H1 (cell line): ENCODE data around the gene SLC6A12. TPM values are rescaled to one million over a fixed set of nuclear protein-coding genes. Genes with fewer than 3 reads are reported as not detected.
A peak's percentile ranks its signal among the peaks of the same experiment; 100 is the strongest.

ENCODE experiments used
- CTCF ChIA-PET: fragments of 300-600 bp; sonication (Branson Sonifier 250); formaldehyde crosslinking; loops from one replicate; lab custom pipeline; 2021; ENCODE audit not compliant: partially characterized antibody; lab: Charles Lee
- POLR2A ChIA-PET: fragments of 300-600 bp; sonication (Branson Sonifier 250); formaldehyde crosslinking; loops from one replicate; lab custom pipeline; 2021; ENCODE audit warnings: inconsistent platforms; ENCODE audit not compliant: partially characterized antibody; lab: Charles Lee
- DNase-seq, 2 experiments: peaks; one replicate each; pipeline versions ENCODE4 v3.0.0 to v3.0.0-alpha.2; 2010 to 2022; ENCODE audit warnings: low spot score in 2 of 2, low read depth in 1 of 2, mixed read lengths in 1 of 2
- FAIRE-seq: peaks from 2 replicates; lab custom pipeline; 2011; peaks lifted over from hg19 to GRCh38; lab: Jason Lieb, UNC
- H2AFZ ChIP-seq: 2 replicates; pipeline ENCODE4 v1.8.1; 2012; ENCODE audit warnings: low read length, inconsistent platforms
- H2AK5ac ChIP-seq: 2 replicates; pipeline ENCODE4 v1.6.1; 2013; ENCODE audit warnings: low read depth, low read length
- H2BK120ac ChIP-seq: replicated peaks from 2 replicates; pipeline ENCODE3; 2013; ENCODE audit warnings: low read depth, low read length, inconsistent platforms
- H2BK12ac ChIP-seq: 2 replicates; pipeline ENCODE4 v1.6.1; 2013; ENCODE audit warnings: low read depth, low read length
- H2BK15ac ChIP-seq: 2 replicates; pipeline ENCODE4 v1.6.1; 2013; ENCODE audit warnings: low read length
- H2BK20ac ChIP-seq: 2 replicates; pipeline ENCODE4 v1.6.1; 2013; ENCODE audit warnings: low read length
- H2BK5ac ChIP-seq: 2 replicates; pipeline ENCODE4 v1.6.1; 2013; ENCODE audit warnings: low read depth, low read length
- H3K14ac ChIP-seq: 2 replicates; pipeline ENCODE4 v1.6.1; 2013; ENCODE audit warnings: inconsistent platforms; ENCODE audit not compliant: insufficient read length
- H3K18ac ChIP-seq: 2 replicates; pipeline ENCODE4 v1.6.1; 2013; ENCODE audit warnings: low read length; ENCODE audit errors: extremely low read depth
- H3K23ac ChIP-seq: 2 replicates; pipeline ENCODE4 v1.6.1; 2013; ENCODE audit warnings: inconsistent platforms; ENCODE audit not compliant: insufficient read length
- H3K23me2 ChIP-seq: 2 replicates; pipeline ENCODE4 v1.6.1; 2013; ENCODE audit warnings: low read depth, low read length
- H3K27ac ChIP-seq: 2 replicates; pipeline ENCODE4 v1.6.1; 2011; ENCODE audit warnings: low read depth, low read length, inconsistent platforms
- H3K27me3 ChIP-seq, 4 experiments: replicated peaks in 1 of 4; 1 replicate in 1 of 4; 2 replicates in 3 of 4; pipeline versions ENCODE4 v1.6.1 to v1.8.1; 2011 to 2013; ENCODE audit warnings: low read length in 3 of 4, mild to moderate bottlenecking in 3 of 4, inconsistent platforms in 2 of 4, mixed read lengths in 2 of 4, moderate library complexity in 1 of 4; ENCODE audit not compliant: control insufficient read depth in 3 of 4, insufficient read depth in 3 of 4; ENCODE audit errors: extremely low read depth in 1 of 4
- H3K36me3 ChIP-seq, 4 experiments: 2 replicates each; pipeline versions ENCODE4 v1.6.1 to v1.8.1; 2011 to 2013; ENCODE audit warnings: mild to moderate bottlenecking in 4 of 4, low read length in 3 of 4, moderate library complexity in 2 of 4, control low read depth in 1 of 4, inconsistent platforms in 1 of 4; ENCODE audit not compliant: insufficient read depth in 4 of 4, control insufficient read depth in 2 of 4
- H3K4ac ChIP-seq: replicated peaks from 2 replicates; pipeline ENCODE3; 2013; ENCODE audit warnings: low read length, low read depth, mixed read lengths, inconsistent platforms; ENCODE audit not compliant: insufficient read length
- H3K4me1 ChIP-seq, 4 experiments: replicated peaks in 1 of 4; 1 replicate in 1 of 4; 2 replicates in 3 of 4; pipeline versions ENCODE4 v1.6.1 to v1.8.1; 2011 to 2013; ENCODE audit warnings: low read length in 3 of 4, inconsistent platforms in 2 of 4, mixed read lengths in 1 of 4; ENCODE audit not compliant: insufficient read depth in 4 of 4, control insufficient read depth in 3 of 4
- H3K4me2 ChIP-seq, 2 experiments: 2 replicates each; pipeline versions ENCODE4 v1.6.1 to v1.8.1; 2011 to 2013; ENCODE audit warnings: low read depth in 2 of 2, low read length in 2 of 2, control low read depth in 1 of 2, inconsistent platforms in 1 of 2, mild to moderate bottlenecking in 1 of 2; ENCODE audit not compliant: insufficient read depth in 1 of 2
- H3K4me3 ChIP-seq, 4 experiments: fragments of 200-600, 300-600 bp in 1 of 4; sonication (generic), shearing (Covaris generic), sonication (Bioruptor Twin) in 1 of 4; 2 replicates each; pipeline versions ENCODE4 v1.5.1 to v1.8.1; 2011 to 2016; ENCODE audit warnings: low read length in 4 of 4, low read depth in 3 of 4, control low read depth in 2 of 4, inconsistent platforms in 2 of 4, mild to moderate bottlenecking in 2 of 4, mixed read lengths in 1 of 4, moderate library complexity in 1 of 4; ENCODE audit not compliant: insufficient read depth in 2 of 4; ENCODE audit errors: extremely low read depth in 1 of 4
- H3K56ac ChIP-seq: replicated peaks from 2 replicates; pipeline ENCODE3; 2013; ENCODE audit warnings: low read depth, mild to moderate bottlenecking, mixed read lengths, low read length, inconsistent platforms; ENCODE audit not compliant: insufficient read length
- H3K79me1 ChIP-seq: 2 replicates; pipeline ENCODE4 v1.6.1; 2013; ENCODE audit warnings: low read depth, low read length, control low read depth
- H3K79me2 ChIP-seq, 2 experiments: 2 replicates each; pipeline versions ENCODE4 v1.6.1 to v1.8.1; 2012 to 2013; ENCODE audit warnings: low read length in 2 of 2, mild to moderate bottlenecking in 2 of 2, inconsistent platforms in 1 of 2; ENCODE audit not compliant: insufficient read depth in 2 of 2, control insufficient read depth in 1 of 2
- H3K9ac ChIP-seq, 4 experiments: replicated peaks in 1 of 4; 1 replicate in 1 of 4; 2 replicates in 3 of 4; pipeline versions ENCODE4 v1.6.1 to v1.8.1; 2011 to 2013; ENCODE audit warnings: low read depth in 3 of 4, low read length in 3 of 4, control low read depth in 2 of 4, mild to moderate bottlenecking in 2 of 4, moderate library complexity in 2 of 4, inconsistent platforms in 1 of 4; ENCODE audit errors: extremely low read depth in 1 of 4
- H3K9me3 ChIP-seq, 2 experiments: 2 replicates each; pipeline versions ENCODE4 v1.6.1 to v1.8.1; 2012 to 2013; ENCODE audit warnings: mild to moderate bottlenecking in 2 of 2, moderate library complexity in 2 of 2, control low read depth in 1 of 2, inconsistent platforms in 1 of 2, low read depth in 1 of 2, low read length in 1 of 2, mixed read lengths in 1 of 2; ENCODE audit not compliant: insufficient read depth in 2 of 2
- H4K20me1 ChIP-seq, 2 experiments: replicated peaks in 1 of 2; 2 replicates each; pipeline versions ENCODE3 to v1.8.1; 2011 to 2013; ENCODE audit warnings: inconsistent platforms in 2 of 2, low read length in 2 of 2, mild to moderate bottlenecking in 1 of 2; ENCODE audit not compliant: insufficient read depth in 2 of 2, control insufficient read depth in 1 of 2
- H4K5ac ChIP-seq: 2 replicates; pipeline ENCODE4 v1.6.1; 2013; ENCODE audit warnings: low read length, low read depth, mixed read lengths, inconsistent platforms; ENCODE audit not compliant: insufficient read length
- H4K8ac ChIP-seq: 2 replicates; pipeline ENCODE4 v1.8.0; 2013; ENCODE audit warnings: mild to moderate bottlenecking, moderate library complexity, low read length, inconsistent platforms; ENCODE audit not compliant: insufficient read depth; ENCODE audit errors: extremely low read depth
- H4K91ac ChIP-seq: replicated peaks from 2 replicates; pipeline ENCODE3; 2013; ENCODE audit warnings: low read length, mixed read lengths, inconsistent platforms; ENCODE audit not compliant: insufficient read length
- ASH2L ChIP-seq: fragments of 200-600, 300-600 bp; sonication (generic); IDR thresholded peaks from one replicate; pipeline ENCODE4 v1.7.1; 2017; ENCODE audit warnings: low read length
- BCL11A ChIP-seq, 2 experiments: IDR thresholded peaks; one replicate each; pipeline ENCODE4 v1.6.1; 2011; ENCODE audit warnings: low read depth in 2 of 2, low read length in 2 of 2, mild to moderate bottlenecking in 2 of 2
- GABPA ChIP-seq: IDR thresholded peaks from 2 replicates; pipeline ENCODE4 v1.6.1; 2011; ENCODE audit warnings: mild to moderate bottlenecking, low read length, moderate library complexity, borderline replicate concordance; ENCODE audit not compliant: insufficient read depth
- POLR2A ChIP-seq, 2 experiments: IDR thresholded peaks; 1 replicate in 1 of 2; 2 replicates in 1 of 2; pipeline ENCODE4 v1.6.1; 2011; ENCODE audit warnings: low read depth in 2 of 2, low read length in 2 of 2, mild to moderate bottlenecking in 2 of 2; ENCODE audit errors: control extremely low read depth in 1 of 2
- POLR2AphosphoS5 ChIP-seq: IDR thresholded peaks from 2 replicates; pipeline ENCODE4 v1.6.1; 2011; ENCODE audit warnings: low read depth, low read length
- TAF7 ChIP-seq: optimal IDR thresholded peaks from 2 replicates; pipeline ENCODE3; 2011; ENCODE audit warnings: low read depth, mild to moderate bottlenecking, inconsistent platforms, low read length, moderate library complexity, borderline replicate concordance
- WGBS, 2 experiments: shearing (Covaris generic) in 1 of 2; methylation state at CpG; one replicate each; pipeline versions ENCODE4 v1.1.6 to v1.1.7; 2013 to 2015; ENCODE audit warnings: low lambda C conversion rate in 2 of 2, mixed read lengths in 2 of 2, inconsistent platforms in 1 of 2, low coverage in 1 of 2, missing lambda C conversion rate in 1 of 2; ENCODE audit not compliant: insufficient replicate concordance in 2 of 2, insufficient coverage in 1 of 2, insufficient read length in 1 of 2; ENCODE audit errors: extremely low coverage in 1 of 2, missing lambda C conversion rate in 1 of 2; 5-methylcytosine and 5-hydroxymethylcytosine counted together
- polyA plus RNA-seq, 7 experiments: library from polyadenylated mRNA; depleted of rRNA in 3 of 7; stranded (reverse) in 5 of 7; unstranded in 2 of 7; fragments of >200 nt in 5 of 7; fragments of 200-250 nt in 2 of 7; gene quantifications; 1 replicate in 5 of 7; 2 replicates in 1 of 7; 4 replicates in 1 of 7; pipeline versions ENCODE4 v1.2.1 to v1.2.3, GENCODE V29; 2011 to 2013; ENCODE audit warnings: missing spikeins in 2 of 7, mixed read lengths in 2 of 7
- total RNA-seq: library from RNA; stranded (reverse); fragmentation: NEBNext Ultra II Directional; extraction: Animal tissue kit (Norgen Biotek cat#: 25700); gene quantifications from 2 replicates; pipeline ENCODE4 v1.2.1, GENCODE V29; 2021

The SLC6A12 gene
- total and polyA plus RNA-seq, 2 of the 8 experiments (the other 6 are each of a cell fraction or from before 2014, with no cell fraction given): 0.70 to 1.1 TPM

- POLR2A ChIA-PET: interaction anchor here (1.2 to 1.7 kb wide), 4 partner anchors 8 to 37 kb away, joined by 3 to 6 read pairs (median 3); no protein-coding TSS in a partner anchor
- Histone ChIP-seq H3K23me2 (no peaks in the 10 kb centered on the region; the same call in 1 of the 2 replicates), H2BK120ac (no peak overlapping the region), H3K9ac (no peak overlapping the region), H3K27me3 (peaks cover 0 to 16% (median 9%) of the 10 kb centered on the region in 4 experiments; a peak in 4 of 7 replicates), H3K4me1 (peaks cover 4 to 33% (median 18%) of the 10 kb centered on the region in 4 experiments)
- WGBS, 2 experiments: 76% methylated on average over 5 of the region's 5 CpGs; no CpG with 5 or more reads in 1 of the 2 experiments
- CTCF ChIA-PET: interaction anchor here (1.1 to 4.7 kb wide), 17 partner anchors 9 to 74 kb away, joined by 3 to 31 read pairs (median 5); no protein-coding TSS in a partner anchor
- FAIRE-seq: no peak
- TF ChIP-seq TAF7: no peak
- no peak for TF ChIP-seq POLR2AphosphoS5
- TF ChIP-seq BCL11A (IDR thresholded peaks at IDR 0.05; ENCODE audit: low read depth in 2 of 2, low read length in 2 of 2): no peak
- no peak for TF ChIP-seq ASH2L
- no peak for TF ChIP-seq POLR2A (IDR thresholded peaks at IDR 0.05; ENCODE audit: control extremely low read depth in 1 of 2, low read depth in 2 of 2, low read length in 2 of 2)
- TF ChIP-seq GABPA: no peak
- TF ChIP-seq, all 59 proteins: peak for 0
- no peak overlapping the region for H3K23ac ChIP-seq
- no peaks in the 10 kb centered on the region for H3K9me3 ChIP-seq
- H4K20me1 ChIP-seq: no peaks in the 10 kb centered on the region
- DNase-seq: no peak
- H2BK12ac ChIP-seq: peak overlapping the region; percentile 68; the same call in 1 of the 2 replicates
- no peak overlapping the region for H2BK15ac ChIP-seq
- H3K36me3 ChIP-seq: no peaks in the 10 kb centered on the region
- no peak overlapping the region for H3K56ac ChIP-seq
- H3K79me2 ChIP-seq: no peaks in the 10 kb centered on the region
- H3K4me2 ChIP-seq: no peak overlapping the region
- no peak overlapping the region for H2AFZ ChIP-seq
- no peak overlapping the region for H2BK20ac ChIP-seq
- H2BK5ac ChIP-seq: no peak overlapping the region
- no peak overlapping the region for H2AK5ac ChIP-seq
- H3K4me3 ChIP-seq: no peak overlapping the region
- no peak overlapping the region for H3K4ac ChIP-seq
- H4K8ac ChIP-seq: no peak overlapping the region
- H4K91ac ChIP-seq: no peak overlapping the region
- no peak overlapping the region for H4K5ac ChIP-seq
- no peak overlapping the region for H3K18ac ChIP-seq
- H3K79me1 ChIP-seq: no peaks in the 10 kb centered on the region
- H3K27ac ChIP-seq: no peak overlapping the region
- no peak overlapping the region for H3K14ac ChIP-seq
Observed at GRCh38 chr12:144650-145284, 69.2 kb downstream of the SLC6A12 start.
